A673 (cell line): ENCODE results near the gene TDG. TPM values are rescaled to one million over a fixed set of nuclear protein-coding genes. Genes with fewer than 3 reads are reported as not detected.

Experiments used
- BruUV-seq: library from RNA; stranded (reverse); fragments of 400-500 nt; replicated peaks from 2 replicates; lab custom pipeline; 2021; lab: Mats Ljungman, UMichigan
- CTCF ChIA-PET: fragments of 300-600 bp; sonication (Branson Sonifier 250); formaldehyde crosslinking; loops from one replicate; lab custom pipeline; 2022; ENCODE audit warnings: antibody characterized with exemption; lab: Charles Lee
- POLR2A ChIA-PET: fragments of 300-600 bp; sonication (Branson Sonifier 250); formaldehyde crosslinking; loops from one replicate; lab custom pipeline; 2022; ENCODE audit warnings: antibody characterized with exemption; ENCODE audit not compliant: low non-redundant PET; lab: Charles Lee
- DNase-seq: peaks from one replicate; pipeline ENCODE4 v3.0.0-alpha.2; 2015; ENCODE audit warnings: low spot score
- H3K27ac ChIP-seq: fragments of 200-600 bp; sonication (generic); 2 replicates; pipeline ENCODE4 v1.5.1; 2016; ENCODE audit warnings: mixed run types, low read depth, mild to moderate bottlenecking, mixed read lengths, antibody characterized with exemption, low read length; ENCODE audit not compliant: poor library complexity, severe bottlenecking
- H3K27me3 ChIP-seq: fragments of 200-600 bp; sonication (generic); replicated peaks from 2 replicates; pipeline ENCODE4 v1.6.1; 2017; ENCODE audit warnings: mixed run types, low read depth, mild to moderate bottlenecking, mixed read lengths, antibody characterized with exemption, low read length; ENCODE audit not compliant: insufficient read depth, poor library complexity
- H3K36me3 ChIP-seq: fragments of 200-600 bp; sonication (generic); 2 replicates; pipeline ENCODE4 v1.6.1; 2016; ENCODE audit warnings: mixed run types, mild to moderate bottlenecking, mixed read lengths, antibody characterized with exemption, low read length; ENCODE audit not compliant: insufficient read depth, poor library complexity, severe bottlenecking
- H3K4me1 ChIP-seq: fragments of 200-600 bp; sonication (generic); 2 replicates; pipeline ENCODE4 v1.6.1; 2017; ENCODE audit warnings: mixed run types, mild to moderate bottlenecking, mixed read lengths, antibody characterized with exemption, low read length; ENCODE audit not compliant: insufficient read depth, poor library complexity, severe bottlenecking
- H3K4me3 ChIP-seq: fragments of 200-600 bp; sonication (generic); 2 replicates; pipeline ENCODE4 v1.5.1; 2016; ENCODE audit warnings: low read depth, mixed run types, mild to moderate bottlenecking, mixed read lengths, low read length; ENCODE audit not compliant: poor library complexity, severe bottlenecking
- H3K9me3 ChIP-seq: fragments of 200-600 bp; sonication (generic); 2 replicates; pipeline ENCODE4 v1.6.1; 2016; ENCODE audit warnings: mixed run types, low read depth, mild to moderate bottlenecking, mixed read lengths, antibody characterized with exemption, low read length; ENCODE audit not compliant: poor library complexity, severe bottlenecking
- EZH2 ChIP-seq: fragments of 200-600 bp; sonication (generic); IDR thresholded peaks from 2 replicates; pipeline ENCODE4 v1.6.1; 2017; ENCODE audit warnings: borderline replicate concordance, low read depth, mild to moderate bottlenecking, mixed read lengths, antibody characterized with exemption, low read length; ENCODE audit not compliant: poor library complexity, severe bottlenecking
- intact Hi-C: fragments of 100-400 bp; cut with micrococcal nuclease; formaldehyde crosslinking; loops from one replicate; pipeline ENCODE4 v1.10.0; 2022; ENCODE audit not compliant: unreplicated experiment
- total RNA-seq: library from RNA; stranded (reverse); gene quantifications from 2 replicates; pipeline ENCODE4 v1.2.3, GENCODE V29; 2021
- TF ChIP-seq, protein P1 (sequence below): fragments of 300-800, 200-600 bp; sonication (generic); conservative IDR thresholded peaks from 2 replicates; pipeline ENCODE4 v1.5.1; 2017; ENCODE audit warnings: low read depth, mild to moderate bottlenecking, antibody characterized with exemption, low read length, moderate library complexity, mixed read lengths

Gene TDG
- total RNA-seq, 1 experiment from 2014 or later: 59.4 TPM

GRCh38 chr12:103964805-103965204 lies 867 bp upstream of the TDG start:
- Histone ChIP-seq H3K36me3 (peaks cover 5% of the 10 kb centered on the region), H3K27ac (peak overlapping the region; percentile 86), H3K9me3 (no peaks in the 10 kb centered on the region), H3K4me3 (peak overlapping the region; percentile 61), H3K4me1 (peaks cover 9% of the 10 kb centered on the region), H3K27me3 (no peaks in the 10 kb centered on the region)
- intact Hi-C loops: no loop called here
- no peak for DNase-seq
- BruUV-seq: no TSS peak
- TF ChIP-seq, protein P1, sequence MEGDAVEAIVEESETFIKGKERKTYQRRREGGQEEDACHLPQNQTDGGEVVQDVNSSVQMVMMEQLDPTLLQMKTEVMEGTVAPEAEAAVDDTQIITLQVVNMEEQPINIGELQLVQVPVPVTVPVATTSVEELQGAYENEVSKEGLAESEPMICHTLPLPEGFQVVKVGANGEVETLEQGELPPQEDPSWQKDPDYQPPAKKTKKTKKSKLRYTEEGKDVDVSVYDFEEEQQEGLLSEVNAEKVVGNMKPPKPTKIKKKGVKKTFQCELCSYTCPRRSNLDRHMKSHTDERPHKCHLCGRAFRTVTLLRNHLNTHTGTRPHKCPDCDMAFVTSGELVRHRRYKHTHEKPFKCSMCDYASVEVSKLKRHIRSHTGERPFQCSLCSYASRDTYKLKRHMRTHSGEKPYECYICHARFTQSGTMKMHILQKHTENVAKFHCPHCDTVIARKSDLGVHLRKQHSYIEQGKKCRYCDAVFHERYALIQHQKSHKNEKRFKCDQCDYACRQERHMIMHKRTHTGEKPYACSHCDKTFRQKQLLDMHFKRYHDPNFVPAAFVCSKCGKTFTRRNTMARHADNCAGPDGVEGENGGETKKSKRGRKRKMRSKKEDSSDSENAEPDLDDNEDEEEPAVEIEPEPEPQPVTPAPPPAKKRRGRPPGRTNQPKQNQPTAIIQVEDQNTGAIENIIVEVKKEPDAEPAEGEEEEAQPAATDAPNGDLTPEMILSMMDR: no peak
- TF ChIP-seq EZH2: no peak
- ChIA-PET POLR2A (interaction anchor here (0.6 kb wide), 1 partner anchor 173 kb away, joined by 9 read pairs; the partner anchor contains the start of gene NFYB), CTCF (no interaction called here)

- POLR2A ChIA-PET: interaction anchor here (0.6 to 1.1 kb wide), 2 partner anchors 131 to 173 kb away, joined by 3 to 9 read pairs; partner anchors contain the start of gene NFYB
- CTCF ChIA-PET: interaction anchor here (1.5 to 1.6 kb wide), 2 partner anchors 9 to 144 kb away, joined by 4 to 8 read pairs; a partner anchor contains a TSS
- peaks cover 9% of the 10 kb centered on the region for H3K4me1 ChIP-seq
- no peaks in the 10 kb centered on the region for H3K9me3 ChIP-seq
- intact Hi-C loops: no loop called here
- peak overlapping the region; percentile 86 for H3K27ac ChIP-seq
- H3K4me3 ChIP-seq: peak overlapping the region; percentile 61
- peaks cover 5% of the 10 kb centered on the region for H3K36me3 ChIP-seq
- TSS peak; percentile 95 for BruUV-seq
- DNase-seq: no peak
- no peaks in the 10 kb centered on the region for H3K27me3 ChIP-seq
- TF ChIP-seq, protein P1: no peak
- no peak for TF ChIP-seq EZH2
Observed at GRCh38 chr12:103965255-103965589, 450 bp upstream of the TDG start.

- BruUV-seq: TSS peak; percentile 55
- peak overlapping the region; percentile 86 for H3K27ac ChIP-seq
- H3K27me3 ChIP-seq: no peaks in the 10 kb centered on the region
- peaks cover 9% of the 10 kb centered on the region for H3K4me1 ChIP-seq
- intact Hi-C loops: loop anchor here (1.0 kb wide), 1 partner anchor 9 kb away; a partner anchor contains a TSS
- H3K36me3 ChIP-seq: peaks cover 5% of the 10 kb centered on the region
- H3K4me3 ChIP-seq: peak overlapping the region; percentile 61
- DNase-seq: no peak
- POLR2A ChIA-PET: no interaction called here
- CTCF ChIA-PET: interaction anchor here (1.5 to 1.6 kb wide), 2 partner anchors 10 to 143 kb away, joined by 4 to 8 read pairs; a partner anchor contains a TSS
- no peaks in the 10 kb centered on the region for H3K9me3 ChIP-seq
- TF ChIP-seq EZH2: no peak
- TF ChIP-seq, protein P1: no peak
Observed at GRCh38 chr12:103966736-103967135, 1.1 kb downstream of the TDG start.
